Endothelial cell of umbilical vein (primary cell): ENCODE data around the gene GNAZ. TPM values are rescaled to one million over a fixed set of nuclear protein-coding genes. Genes with fewer than 3 reads are reported as not detected.

Source experiments
- BruUV-seq: library from RNA; stranded (reverse); fragments of 400-500 nt; replicated peaks from 2 replicates; lab custom pipeline; 2021; lab: Mats Ljungman, UMichigan
- CTCF ChIA-PET: fragments of 300-600, 350-600 bp; sonication (Branson Sonifier 250); formaldehyde crosslinking; loops from one replicate; lab custom pipeline; 2021; ENCODE audit warnings: antibody characterized with exemption, inconsistent platforms; lab: Charles Lee
- POLR2A ChIA-PET: fragments of 300-600, 350-600 bp; sonication (Branson Sonifier 250); formaldehyde crosslinking; loops from one replicate; lab custom pipeline; 2021; ENCODE audit warnings: antibody characterized with exemption, inconsistent platforms; lab: Charles Lee
- DNase-seq: peaks from one replicate; pipeline ENCODE4 v3.0.0-alpha.2; 2011; ENCODE audit warnings: low read depth, low spot score
- FAIRE-seq: peaks from 2 replicates; lab custom pipeline; 2011; peaks lifted over from hg19 to GRCh38; lab: Jason Lieb, UNC
- H2AFZ ChIP-seq: 2 replicates; pipeline ENCODE4 v1.6.0; 2012; ENCODE audit warnings: low read depth, low read length, control low read depth, inconsistent platforms
- H3K27ac ChIP-seq: 2 replicates; pipeline ENCODE4 v1.5.1; 2011; ENCODE audit warnings: low read depth, mild to moderate bottlenecking, control low read depth, low read length, moderate library complexity; ENCODE audit not compliant: insufficient read depth
- H3K27me3 ChIP-seq, 2 experiments: 2 replicates each; pipeline versions ENCODE4 v1.6.0 to v1.6.1; 2011; ENCODE audit warnings: low read length in 2 of 2, mixed read lengths in 1 of 2; ENCODE audit not compliant: control insufficient read depth in 2 of 2, insufficient read depth in 2 of 2
- H3K36me3 ChIP-seq, 2 experiments: 2 replicates in 1 of 2; 3 replicates in 1 of 2; pipeline ENCODE4 v1.5.1; 2011; ENCODE audit warnings: low read length in 2 of 2, mild to moderate bottlenecking in 1 of 2, moderate library complexity in 1 of 2; ENCODE audit not compliant: control insufficient read depth in 2 of 2, insufficient read depth in 2 of 2; ENCODE audit errors: extremely low read depth in 1 of 2
- H3K4me1 ChIP-seq: 3 replicates; pipeline ENCODE4 v1.5.1; 2011; ENCODE audit warnings: mild to moderate bottlenecking, low read length; ENCODE audit not compliant: control insufficient read depth, insufficient read depth; ENCODE audit errors: extremely low read depth
- H3K4me2 ChIP-seq: 2 replicates; pipeline ENCODE4 v1.6.1; 2011; ENCODE audit warnings: low read length, control low read depth, mixed read lengths; ENCODE audit not compliant: insufficient read depth
- H3K4me3 ChIP-seq, 3 experiments: fragments of 200-600 bp in 1 of 3; sonication (generic), shearing (Covaris generic) in 1 of 3; replicated peaks in 1 of 3; 2 replicates each; pipeline ENCODE4 v1.5.1; 2011 to 2016; ENCODE audit warnings: control low read depth in 3 of 3, low read length in 3 of 3, mild to moderate bottlenecking in 2 of 3, inconsistent platforms in 1 of 3, low read depth in 1 of 3, moderate library complexity in 1 of 3; ENCODE audit not compliant: insufficient read depth in 1 of 3
- H3K79me2 ChIP-seq: 2 replicates; pipeline ENCODE4 v1.6.0; 2012; ENCODE audit warnings: low read length, inconsistent platforms; ENCODE audit not compliant: control insufficient read depth, insufficient read depth
- H3K9ac ChIP-seq: replicated peaks from 2 replicates; pipeline ENCODE3; 2011; ENCODE audit warnings: low read length, control low read depth; ENCODE audit not compliant: insufficient read depth; ENCODE audit errors: extremely low read depth
- H3K9me1 ChIP-seq: replicated peaks from 3 replicates; pipeline ENCODE4 v1.6.0; 2011; ENCODE audit warnings: mild to moderate bottlenecking, low read length; ENCODE audit not compliant: control insufficient read depth, insufficient read depth; ENCODE audit errors: extremely low read depth
- H3K9me3 ChIP-seq: replicated peaks from 2 replicates; pipeline ENCODE4 v1.5.1; 2012; ENCODE audit warnings: low read length, inconsistent platforms; ENCODE audit not compliant: control insufficient read depth, insufficient read depth
- H4K20me1 ChIP-seq: replicated peaks from 2 replicates; pipeline ENCODE3; 2011; ENCODE audit warnings: mild to moderate bottlenecking, low read length; ENCODE audit not compliant: control insufficient read depth, insufficient read depth; ENCODE audit errors: extremely low read depth
- EZH2 ChIP-seq: IDR thresholded peaks from 2 replicates; pipeline ENCODE4 v1.6.1; 2012; ENCODE audit warnings: borderline replicate concordance, low read depth, mild to moderate bottlenecking, moderate library complexity, low read length, inconsistent platforms; ENCODE audit not compliant: severe bottlenecking
- FOS ChIP-seq: IDR thresholded peaks from 2 replicates; pipeline ENCODE4 v1.6.1; 2011; ENCODE audit warnings: mild to moderate bottlenecking, low read length, moderate library complexity, borderline replicate concordance; ENCODE audit not compliant: insufficient read depth
- GATA2 ChIP-seq: IDR thresholded peaks from 2 replicates; pipeline ENCODE4 v1.7.0; 2011; ENCODE audit warnings: low read depth, mild to moderate bottlenecking, moderate library complexity, mixed read lengths, low read length; ENCODE audit not compliant: insufficient read length, insufficient read depth
- JUN ChIP-seq: IDR thresholded peaks from 2 replicates; pipeline ENCODE4 v1.6.1; 2011; ENCODE audit warnings: borderline replicate concordance, low read depth; ENCODE audit not compliant: insufficient read length, insufficient read depth
- MYC ChIP-seq: IDR thresholded peaks from one replicate; pipeline ENCODE4 v1.6.1; 2011; ENCODE audit warnings: mild to moderate bottlenecking, low read depth, low read length
- POLR2A ChIP-seq: IDR thresholded peaks from 2 replicates; pipeline ENCODE4 v1.6.1; 2012; ENCODE audit warnings: low read depth, mild to moderate bottlenecking, control low read depth, low read length
- POLR2AphosphoS5 ChIP-seq: IDR thresholded peaks from 2 replicates; pipeline ENCODE4 v1.6.1; 2012; ENCODE audit warnings: low read depth, mild to moderate bottlenecking, control low read depth, low read length, moderate library complexity; ENCODE audit not compliant: insufficient read depth
- dilution Hi-C: fragments of 300-500 bp; cut with MboI; formaldehyde crosslinking; loops from one replicate; pipeline ENCODE4 v1.15.0; 2019; ENCODE audit warnings: low sequenced_read_pairs; ENCODE audit not compliant: extremely low pct_ligation_motif_present
- intact Hi-C: fragments of 100-400 bp; cut with micrococcal nuclease; formaldehyde crosslinking; loops from one replicate; pipeline ENCODE4 v1.10.0; 2022
- polyA plus RNA-seq, 4 experiments: library from polyadenylated mRNA; depleted of rRNA in 3 of 4; stranded (reverse) in 3 of 4; unstranded in 1 of 4; fragments of >200 nt; gene quantifications; 2 replicates each; pipeline versions ENCODE4 v1.2.1 to v1.2.3, GENCODE V29; 2011 to 2012; ENCODE audit warnings: missing spikeins in 1 of 4
- total RNA-seq: library from RNA; stranded (reverse); gene quantifications from 2 replicates; pipeline ENCODE4 v1.2.3, GENCODE V29; 2021
- TF ChIP-seq, protein P1 (sequence below): IDR thresholded peaks from 2 replicates; pipeline ENCODE4 v1.6.1; 2011; ENCODE audit not compliant: insufficient read depth, insufficient read length
- TF ChIP-seq, protein P2 (sequence below), 2 donors: IDR thresholded peaks; 1 replicate in 1 of 2; 2 replicates in 1 of 2; pipeline ENCODE4 v1.5.1; 2011; ENCODE audit warnings: low read length in 2 of 2, mild to moderate bottlenecking in 2 of 2, moderate library complexity in 2 of 2, control low read depth in 1 of 2, inconsistent platforms in 1 of 2, low read depth in 1 of 2; ENCODE audit not compliant: insufficient read depth in 1 of 2; ENCODE audit errors: extremely low read depth in 1 of 2

The GNAZ gene
- total and polyA plus RNA-seq, 2 donors (not counting 3 experiments of a cell fraction or from before 2014, with no cell fraction given): 0.44 to 0.86 TPM

- DNase-seq: no peak
- Histone ChIP-seq H3K79me2 (no peaks in the 10 kb centered on the region), H3K9me3 (no peaks in the 10 kb centered on the region), H3K4me2 (no peak overlapping the region), H3K36me3 (no peaks in the 10 kb centered on the region), H3K9me1 (no peaks in the 10 kb centered on the region), H4K20me1 (no peaks in the 10 kb centered on the region), H2AFZ (no peak overlapping the region), H3K4me3 (no peak overlapping the region), H3K4me1 (no peaks in the 10 kb centered on the region), H3K27me3 (no peaks in the 10 kb centered on the region), H3K9ac (no peak overlapping the region), H3K27ac (no peak overlapping the region)
- ChIA-PET POLR2A (no interaction called here), CTCF (no interaction called here)
- no peak for FAIRE-seq
- dilution Hi-C loops: no loop called here
- TF ChIP-seq MYC: no peak
- TF ChIP-seq, protein P1, sequence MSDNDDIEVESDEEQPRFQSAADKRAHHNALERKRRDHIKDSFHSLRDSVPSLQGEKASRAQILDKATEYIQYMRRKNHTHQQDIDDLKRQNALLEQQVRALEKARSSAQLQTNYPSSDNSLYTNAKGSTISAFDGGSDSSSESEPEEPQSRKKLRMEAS: no peak
- no TSS peak for BruUV-seq
- intact Hi-C loops: no loop called here
Observed at GRCh38 chr22:23092217-23092955, 22.1 kb downstream of the GNAZ start.

DNA sequence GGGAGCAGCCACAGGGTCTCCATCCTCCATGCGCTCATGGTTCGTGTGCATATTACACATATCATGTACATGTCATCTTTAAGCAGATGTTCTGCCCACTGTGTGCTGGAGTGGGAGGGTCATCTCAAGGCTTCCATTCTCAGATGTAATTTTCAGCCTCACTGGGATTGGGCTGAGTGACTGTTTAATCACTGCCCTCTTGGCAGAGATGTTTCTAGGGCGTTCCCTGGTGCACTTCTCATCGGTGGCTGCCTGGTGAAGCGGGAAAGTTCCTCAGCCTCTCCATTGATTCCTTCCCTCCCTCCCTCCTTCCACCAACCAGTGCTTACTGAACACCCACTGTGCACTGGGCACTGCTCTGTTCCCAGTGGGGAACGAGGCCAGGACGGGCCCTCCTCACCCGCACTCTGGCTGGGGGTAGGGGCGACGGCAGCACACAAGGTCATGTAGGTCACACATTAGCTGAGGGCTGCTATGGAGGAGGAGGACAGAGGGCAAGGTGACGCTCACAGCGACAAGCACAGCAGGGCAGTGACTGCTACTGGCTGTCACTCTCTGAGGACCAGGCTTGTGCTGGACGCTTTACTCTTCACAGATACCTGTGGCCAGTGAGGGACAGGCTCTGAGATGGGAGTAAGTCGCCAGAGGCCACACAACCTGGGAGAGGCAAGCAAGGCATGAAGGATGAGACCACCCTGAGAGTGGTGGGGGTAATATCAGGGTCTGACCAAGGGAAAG lies 22.9 kb downstream of the GNAZ start:
- no peaks in the 10 kb centered on the region for H3K9me3 ChIP-seq
- no peak overlapping the region for H2AFZ ChIP-seq
- dilution Hi-C loops: no loop called here
- POLR2A ChIA-PET: no interaction called here
- H3K9me1 ChIP-seq: no peaks in the 10 kb centered on the region
- no peak overlapping the region for H3K9ac ChIP-seq
- DNase-seq: no peak
- CTCF ChIA-PET: no interaction called here
- intact Hi-C loops: no loop called here
- FAIRE-seq: no peak
- no peak overlapping the region for H3K27ac ChIP-seq
- BruUV-seq: no TSS peak
- no peaks in the 10 kb centered on the region for H3K79me2 ChIP-seq
- H3K4me2 ChIP-seq: no peak overlapping the region
- H3K36me3 ChIP-seq: no peaks in the 10 kb centered on the region
- no peaks in the 10 kb centered on the region for H3K4me1 ChIP-seq
- no peak overlapping the region for H3K4me3 ChIP-seq
- TF ChIP-seq JUN: no peak
- no peak for TF ChIP-seq GATA2
- TF ChIP-seq, protein P2, sequence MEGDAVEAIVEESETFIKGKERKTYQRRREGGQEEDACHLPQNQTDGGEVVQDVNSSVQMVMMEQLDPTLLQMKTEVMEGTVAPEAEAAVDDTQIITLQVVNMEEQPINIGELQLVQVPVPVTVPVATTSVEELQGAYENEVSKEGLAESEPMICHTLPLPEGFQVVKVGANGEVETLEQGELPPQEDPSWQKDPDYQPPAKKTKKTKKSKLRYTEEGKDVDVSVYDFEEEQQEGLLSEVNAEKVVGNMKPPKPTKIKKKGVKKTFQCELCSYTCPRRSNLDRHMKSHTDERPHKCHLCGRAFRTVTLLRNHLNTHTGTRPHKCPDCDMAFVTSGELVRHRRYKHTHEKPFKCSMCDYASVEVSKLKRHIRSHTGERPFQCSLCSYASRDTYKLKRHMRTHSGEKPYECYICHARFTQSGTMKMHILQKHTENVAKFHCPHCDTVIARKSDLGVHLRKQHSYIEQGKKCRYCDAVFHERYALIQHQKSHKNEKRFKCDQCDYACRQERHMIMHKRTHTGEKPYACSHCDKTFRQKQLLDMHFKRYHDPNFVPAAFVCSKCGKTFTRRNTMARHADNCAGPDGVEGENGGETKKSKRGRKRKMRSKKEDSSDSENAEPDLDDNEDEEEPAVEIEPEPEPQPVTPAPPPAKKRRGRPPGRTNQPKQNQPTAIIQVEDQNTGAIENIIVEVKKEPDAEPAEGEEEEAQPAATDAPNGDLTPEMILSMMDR (IDR thresholded peaks at IDR 0.05; ENCODE audit: extremely low read depth in 1 of 2, insufficient read depth in 1 of 2, low read depth in 1 of 2, low read length in 2 of 2): no peak
- TF ChIP-seq MYC: no peak
- no peak for TF ChIP-seq POLR2AphosphoS5
- TF ChIP-seq POLR2A: no peak
- TF ChIP-seq, protein P1: no peak
- no peak for TF ChIP-seq EZH2
- no peak for TF ChIP-seq FOS
- H3K27me3 ChIP-seq: no peaks in the 10 kb centered on the region
- H4K20me1 ChIP-seq: no peaks in the 10 kb centered on the region
